Germinal center (tissue), 1 donor: ENCODE measurements around the gene TRIM71.
"Not testable (repeated sequence)": the region's sequence is repeated elsewhere in the genome, so short reads cannot be mapped to it uniquely, and the experiment has no call there.

Experiments
- DNase-seq: peaks from one replicate; pipeline ENCODE4 v3.0.0; 2012; ENCODE audit warnings: mixed read lengths, low spot score

Gene TRIM71

DNA sequence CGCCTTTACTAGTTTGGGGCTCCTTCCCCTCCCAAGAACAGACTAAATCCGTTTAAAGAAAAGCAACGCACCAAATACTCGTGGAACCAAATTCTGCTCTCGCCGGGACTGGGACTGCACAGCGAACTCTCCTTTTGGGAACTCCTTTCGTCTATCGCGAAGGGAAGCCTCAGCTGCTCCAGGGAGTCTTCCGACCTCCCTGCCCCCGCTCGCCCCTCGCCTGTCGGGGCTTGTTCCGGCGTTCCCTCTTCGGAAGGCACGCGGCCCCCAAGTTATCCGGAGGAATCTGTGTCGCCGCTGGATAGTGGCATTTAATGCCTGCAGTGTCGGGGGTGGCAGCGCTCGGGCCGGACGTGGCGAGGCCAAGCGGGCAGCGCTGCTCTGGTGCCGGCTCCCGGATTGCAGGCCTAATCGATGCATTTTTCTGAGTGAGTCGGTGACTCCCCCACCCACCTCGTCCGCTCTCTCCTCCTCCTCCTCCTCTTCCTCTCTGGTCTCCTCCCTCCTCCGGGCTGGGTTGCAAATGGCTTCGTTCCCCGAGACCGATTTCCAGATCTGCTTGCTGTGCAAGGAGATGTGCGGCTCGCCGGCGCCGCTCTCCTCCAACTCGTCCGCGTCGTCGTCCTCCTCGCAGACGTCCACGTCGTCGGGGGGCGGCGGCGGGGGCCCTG is at the start of gene TRIM71:
TRIM71 (plus strand) TSS at position 440 of the 671 bp plus-strand sequence; CDS start at position 524, 84 bp downstream.
- DNase-seq, result no peak

DNA sequence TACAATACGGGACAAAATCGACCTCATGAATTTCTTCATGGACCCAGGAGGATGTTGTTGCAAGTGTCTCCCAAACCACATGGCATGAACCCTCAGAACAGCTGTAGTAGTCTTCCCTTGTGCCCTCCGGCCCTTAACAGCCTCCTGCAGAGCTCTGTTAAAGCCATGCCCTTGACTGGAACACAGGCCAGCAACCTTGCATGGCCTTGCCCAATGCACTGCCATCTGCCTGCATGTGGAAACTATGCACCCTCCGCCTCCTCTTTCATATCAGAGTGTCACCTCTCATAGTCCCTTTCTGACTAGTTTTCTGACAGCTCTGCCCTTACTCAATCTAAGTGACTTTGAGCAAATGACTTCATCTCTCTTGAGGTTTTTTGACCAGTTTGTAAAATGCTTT is 39.4 kb upstream of the TRIM71 start:
- no peak for DNase-seq

DNA sequence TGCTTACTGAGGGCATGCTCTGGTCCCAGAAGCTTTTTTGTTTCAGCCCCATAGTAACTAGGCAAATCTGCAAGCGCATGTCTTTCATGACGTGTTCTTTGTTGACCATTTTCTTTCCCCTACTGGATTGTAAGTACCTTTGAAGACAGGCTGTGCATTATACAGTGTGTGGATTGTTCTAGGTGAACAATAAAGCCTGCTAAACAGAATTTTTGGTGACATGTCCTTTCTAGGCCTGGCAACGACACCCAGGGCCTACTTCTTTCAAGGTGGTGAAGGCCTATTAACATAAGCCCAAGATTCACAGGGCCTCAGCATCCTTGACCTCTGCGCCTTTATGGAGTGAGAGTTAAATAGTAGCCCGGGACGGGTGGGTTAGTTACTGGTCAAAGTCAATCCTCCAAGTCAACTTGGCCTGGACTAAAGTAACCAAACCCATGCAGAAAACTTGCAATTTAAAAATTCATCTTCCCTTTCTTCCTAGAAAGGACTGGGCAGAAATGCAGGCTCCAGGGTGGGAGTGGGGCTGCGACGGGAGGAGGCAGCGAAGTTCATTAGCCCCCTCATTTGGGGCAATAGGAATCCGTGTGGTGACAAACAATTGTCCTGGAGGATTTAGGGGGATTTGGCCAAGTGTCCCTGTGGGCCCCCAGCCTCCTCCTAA is 37.6 kb upstream of the TRIM71 start:
- no peak for DNase-seq

DNA sequence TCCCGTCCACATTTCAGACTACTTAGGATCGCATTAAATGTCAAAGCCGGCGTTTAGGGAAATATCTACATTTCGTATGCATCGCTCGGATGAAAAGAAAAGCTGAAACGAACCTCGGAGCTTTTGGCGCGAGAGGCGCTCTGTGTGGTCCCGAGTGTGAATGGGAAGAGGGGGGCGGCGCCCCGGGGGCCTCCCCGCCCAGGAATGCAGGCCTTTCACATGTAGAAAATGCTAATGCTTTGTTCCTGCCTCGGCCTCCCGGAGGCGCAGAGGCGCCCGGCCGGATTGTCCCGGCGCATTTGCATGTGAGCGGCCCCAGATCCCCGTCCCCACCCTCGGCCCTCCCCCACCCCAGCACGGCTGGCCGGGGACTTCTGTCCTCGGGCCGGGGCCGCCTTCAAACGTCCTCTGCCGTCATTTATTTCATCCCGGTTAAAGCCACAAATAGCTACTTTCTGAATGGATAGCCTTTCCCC is 37.0 kb upstream of the TRIM71 start:
- DNase-seq, result peak; percentile 8

DNA sequence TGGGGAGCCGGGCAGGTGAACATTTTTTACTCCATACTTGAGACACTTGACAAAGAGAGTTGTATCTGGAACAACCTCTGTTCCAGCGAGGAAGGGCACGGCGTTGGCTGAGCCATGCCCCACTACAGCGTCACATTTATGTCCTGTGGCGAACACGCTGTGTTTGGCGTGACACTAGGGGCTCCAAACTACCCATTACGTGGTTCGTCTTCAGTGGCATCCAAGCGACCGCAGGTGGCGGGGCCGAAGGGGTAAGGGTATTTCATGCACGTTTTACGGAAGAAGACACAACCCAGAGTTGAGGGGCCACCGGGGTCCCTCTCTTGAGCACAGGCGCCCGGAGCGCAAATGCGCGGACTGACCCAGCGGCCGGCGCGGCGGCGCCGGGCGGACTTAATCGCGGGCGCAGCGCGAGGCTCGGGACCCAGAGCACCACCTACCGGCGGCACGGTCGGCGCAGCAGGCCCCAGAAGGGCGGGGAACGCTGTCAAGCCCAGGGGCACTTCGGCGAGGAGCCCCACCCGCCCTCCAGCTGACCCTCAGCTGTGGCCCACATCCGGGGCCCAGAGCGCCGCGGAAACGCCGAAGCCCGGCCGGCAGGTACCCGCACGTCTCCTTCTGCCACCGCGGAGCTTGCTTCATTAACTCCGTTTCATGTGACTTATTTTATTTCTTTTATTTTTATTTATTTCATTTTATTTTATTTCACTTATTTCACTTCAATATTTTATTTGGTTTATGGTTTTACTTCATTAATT is 36.4 kb upstream of the TRIM71 start:
- DNase-seq, result peak; percentile 64

DNA sequence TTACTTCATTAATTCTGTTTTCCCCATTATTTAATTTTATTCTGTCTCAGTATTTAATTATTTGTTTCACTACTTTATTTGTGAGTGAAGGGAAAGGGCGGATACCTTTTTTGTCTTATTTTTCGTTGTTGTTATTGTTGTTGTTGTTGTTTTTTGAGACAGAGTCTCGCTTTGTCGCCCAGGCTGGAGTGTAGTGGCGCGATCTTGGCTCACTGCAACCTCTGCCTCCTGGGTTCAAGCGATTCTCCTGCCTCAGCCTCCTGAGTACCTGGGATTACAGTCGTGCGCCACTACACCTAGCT is 35.9 kb upstream of the TRIM71 start:
- not testable (repeated sequence) for DNase-seq

DNA sequence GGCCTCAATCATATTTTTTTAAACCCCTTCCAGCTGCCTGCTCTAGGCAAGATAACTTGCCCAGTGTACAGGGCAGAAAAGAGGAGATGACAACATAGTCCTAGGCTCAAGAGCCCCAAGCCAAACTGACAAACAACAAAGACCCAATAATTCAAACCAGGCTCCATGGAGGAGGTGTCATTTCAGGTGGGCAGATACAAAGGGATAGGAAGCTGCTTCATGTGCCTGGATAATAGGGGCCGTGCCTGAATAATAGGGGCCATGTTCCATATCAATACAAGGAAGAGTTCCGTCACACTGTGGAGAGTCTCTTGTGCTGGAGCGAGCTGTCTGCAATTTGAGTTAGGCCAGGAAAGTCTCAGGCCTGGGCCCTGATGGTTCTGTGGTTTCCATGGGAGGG is 35.4 kb upstream of the TRIM71 start:
- DNase-seq, result no peak

DNA sequence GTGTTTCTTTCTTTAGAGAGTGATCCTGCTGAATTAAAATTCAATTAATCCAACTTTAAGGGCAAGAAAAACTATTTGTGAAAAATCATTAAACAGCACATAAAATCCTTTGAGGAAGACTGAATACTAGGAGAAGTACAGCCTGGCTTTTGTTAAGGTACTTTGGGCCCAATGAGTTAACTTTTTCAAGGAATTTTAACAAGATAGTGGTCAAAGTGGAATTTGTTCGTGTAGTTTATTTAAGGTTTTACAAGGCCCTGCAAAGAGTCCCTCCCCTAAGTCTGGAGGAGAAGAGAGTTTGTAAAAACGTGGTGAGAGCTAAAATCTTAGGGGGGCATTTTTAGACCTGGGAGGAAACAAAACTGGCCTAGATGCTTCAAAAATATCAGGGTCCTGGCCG is 26.0 kb upstream of the TRIM71 start:
- no peak for DNase-seq

DNA sequence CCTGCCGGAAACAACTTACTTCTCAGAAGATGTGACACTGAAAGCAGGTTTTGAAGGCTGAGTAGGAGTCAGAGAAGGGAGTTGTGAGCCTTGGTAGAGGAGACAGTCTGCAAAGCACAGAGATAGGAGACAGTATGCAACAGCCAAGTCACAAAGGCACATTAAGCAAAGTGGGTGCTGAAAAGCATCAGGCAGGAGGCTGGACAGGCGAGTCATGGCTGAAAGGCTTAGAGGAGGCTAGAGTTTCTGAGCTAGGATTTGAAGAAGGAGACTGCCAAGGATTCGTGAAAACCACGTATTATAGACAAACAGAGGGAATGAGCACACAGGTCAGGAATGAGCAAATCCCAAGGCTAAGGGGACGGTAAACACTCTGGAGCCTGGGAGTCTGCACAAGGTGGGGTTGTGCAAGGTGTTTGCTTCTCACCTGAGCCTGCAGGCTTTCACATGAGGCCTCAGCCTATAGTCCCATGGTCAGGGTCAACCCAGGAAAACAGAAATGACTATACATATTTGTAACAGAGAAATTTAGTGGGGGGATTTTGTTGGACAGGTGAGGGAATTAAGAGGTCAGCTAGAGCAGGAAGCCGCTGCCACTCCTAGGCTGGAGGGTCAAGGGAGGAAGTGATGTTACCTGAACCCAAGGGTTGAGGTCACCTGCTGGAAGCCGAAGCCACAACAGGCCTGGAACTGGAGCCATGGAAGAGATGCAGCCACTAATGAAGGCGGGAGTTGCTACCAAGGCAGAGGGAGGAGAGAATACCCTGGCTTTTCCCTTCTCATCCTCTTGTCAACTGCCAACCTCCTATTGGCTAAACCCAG is 23.1 kb upstream of the TRIM71 start:
- no peak for DNase-seq

DNA sequence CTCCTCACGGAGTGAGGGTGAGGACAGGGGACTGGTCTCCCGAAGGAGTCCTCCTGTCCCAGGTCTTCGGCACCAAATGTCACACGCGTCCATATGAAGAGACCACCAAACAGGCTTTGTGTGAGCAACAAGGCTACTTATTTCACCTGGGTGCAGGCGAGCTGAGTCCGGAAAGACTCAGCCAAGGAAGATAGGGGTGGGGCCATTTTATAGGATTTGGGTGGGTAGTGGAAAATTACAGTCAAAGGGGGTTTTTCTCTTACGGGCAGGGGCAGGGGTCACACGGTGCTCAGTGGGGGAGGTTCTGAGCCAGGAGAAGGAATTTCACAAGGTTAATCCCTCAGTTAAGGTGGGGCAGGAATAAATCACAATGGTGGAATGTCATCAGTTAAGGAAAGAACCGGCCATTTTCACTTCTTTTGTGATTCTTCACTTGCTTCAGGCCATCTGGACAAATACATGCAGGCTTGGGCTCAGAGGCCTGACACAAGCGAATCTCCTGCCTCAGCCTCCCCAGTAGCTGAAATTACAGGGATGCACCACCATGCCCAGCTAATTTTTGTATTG is 21.3 kb upstream of the TRIM71 start:
- not testable (repeated sequence) for DNase-seq

DNA sequence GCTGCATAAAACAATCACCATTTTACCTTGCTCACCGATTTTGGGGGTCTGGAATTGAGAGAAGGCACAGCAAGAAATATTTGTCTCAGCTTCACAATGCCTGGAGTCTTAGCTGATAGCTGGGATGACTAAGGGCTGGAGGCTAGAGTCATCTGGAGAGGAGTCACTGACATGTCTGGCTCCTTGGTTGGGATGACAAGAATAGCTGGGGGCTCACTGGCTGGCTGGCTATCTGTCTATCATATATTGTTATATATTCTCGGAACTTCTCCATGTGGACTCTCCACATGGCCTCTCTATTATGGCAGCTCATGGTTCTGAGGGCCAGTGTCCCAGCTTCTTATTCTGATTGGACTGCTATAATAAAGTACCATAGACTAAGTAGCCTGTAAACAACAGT is 20.0 kb upstream of the TRIM71 start:
- DNase-seq, result no peak

DNA sequence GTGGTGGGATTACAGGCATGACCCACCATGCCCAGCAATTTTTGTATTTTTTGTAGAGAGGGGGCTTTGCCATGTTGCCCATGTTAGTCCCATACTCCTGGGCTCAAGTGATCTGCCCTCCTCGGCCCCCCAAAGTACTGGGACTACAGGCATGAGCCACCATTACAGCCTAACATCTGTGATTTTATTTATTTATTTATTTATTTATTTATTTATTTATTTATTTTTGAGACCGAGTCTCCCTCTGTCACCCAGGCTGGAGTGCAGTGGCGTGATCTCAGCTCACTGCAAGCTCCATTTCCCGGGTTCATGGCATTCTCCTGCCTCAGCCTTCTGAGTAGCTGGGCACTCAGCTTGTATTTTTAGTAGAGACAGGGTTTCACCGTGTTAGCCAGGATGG is 16.4 kb upstream of the TRIM71 start:
- DNase-seq, result not testable (repeated sequence)

DNA sequence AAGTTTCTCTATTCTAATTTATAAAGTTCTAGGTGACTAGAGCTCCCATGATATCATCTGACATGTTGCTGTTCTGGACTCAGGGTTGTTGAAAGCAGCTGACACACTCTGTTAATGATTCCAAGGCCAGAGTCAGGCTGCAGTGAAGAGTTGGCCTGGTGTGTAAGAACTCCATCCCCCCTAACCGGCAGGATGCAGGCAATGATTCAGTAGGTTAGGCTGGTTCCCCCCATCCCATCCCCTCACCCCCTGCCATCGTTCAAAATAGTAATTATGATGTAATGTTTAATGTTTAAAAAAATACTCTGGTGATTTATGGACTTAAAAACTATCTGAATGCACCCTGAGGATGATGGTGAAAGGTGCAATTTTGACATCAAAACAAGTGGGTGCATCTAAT is 4.6 kb upstream of the TRIM71 start:
- DNase-seq, result no peak

DNA sequence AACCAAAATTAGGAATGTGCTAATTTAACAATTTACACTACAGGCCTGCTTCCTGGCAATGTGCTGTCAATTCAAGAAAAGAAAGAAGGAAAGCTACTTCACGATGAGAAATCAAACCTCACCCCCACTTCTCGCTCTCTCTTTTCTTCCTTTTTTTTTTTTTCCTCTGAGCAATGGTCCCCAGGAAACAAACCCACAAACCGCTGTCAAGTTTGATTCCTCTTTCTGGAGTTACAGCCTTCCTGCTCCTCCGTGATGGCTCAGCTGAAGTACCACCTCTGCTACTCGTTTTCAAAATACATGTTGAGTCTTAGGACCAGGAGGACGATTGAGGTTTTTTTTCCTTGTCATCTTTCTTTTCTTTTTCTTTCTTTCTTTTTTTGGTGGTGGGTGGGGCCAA is 3.4 kb upstream of the TRIM71 start:
- no peak for DNase-seq

DNA sequence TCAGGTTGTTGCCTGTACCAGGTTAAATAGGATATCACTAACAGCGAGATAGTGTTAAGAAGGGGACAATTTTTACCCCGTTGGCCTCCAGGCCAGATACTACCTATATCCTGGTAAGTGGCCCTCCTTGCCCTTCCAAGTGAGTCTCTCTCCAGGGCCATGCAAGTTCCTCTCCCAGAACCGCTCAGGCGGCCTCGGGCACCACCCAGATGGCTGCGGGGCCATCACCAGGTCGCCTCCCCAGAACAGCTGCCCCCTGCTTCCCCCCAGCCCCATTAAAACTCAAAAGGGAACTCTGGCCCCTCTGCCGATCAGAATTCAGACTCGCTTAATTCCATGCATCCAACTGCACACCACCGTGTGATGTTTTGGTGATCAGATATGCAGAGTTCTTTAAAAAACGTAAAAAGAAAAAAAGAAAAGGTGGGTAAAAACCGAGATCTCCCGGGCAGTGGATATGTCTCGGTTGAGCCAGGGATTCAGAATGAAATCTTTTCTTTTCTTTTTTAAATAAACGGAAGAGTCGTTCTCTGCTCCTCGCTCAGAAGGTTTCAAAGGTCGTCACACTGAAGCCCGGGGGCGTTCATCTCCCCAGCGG is 1.9 kb upstream of the TRIM71 start:
- DNase-seq, result no peak

DNA sequence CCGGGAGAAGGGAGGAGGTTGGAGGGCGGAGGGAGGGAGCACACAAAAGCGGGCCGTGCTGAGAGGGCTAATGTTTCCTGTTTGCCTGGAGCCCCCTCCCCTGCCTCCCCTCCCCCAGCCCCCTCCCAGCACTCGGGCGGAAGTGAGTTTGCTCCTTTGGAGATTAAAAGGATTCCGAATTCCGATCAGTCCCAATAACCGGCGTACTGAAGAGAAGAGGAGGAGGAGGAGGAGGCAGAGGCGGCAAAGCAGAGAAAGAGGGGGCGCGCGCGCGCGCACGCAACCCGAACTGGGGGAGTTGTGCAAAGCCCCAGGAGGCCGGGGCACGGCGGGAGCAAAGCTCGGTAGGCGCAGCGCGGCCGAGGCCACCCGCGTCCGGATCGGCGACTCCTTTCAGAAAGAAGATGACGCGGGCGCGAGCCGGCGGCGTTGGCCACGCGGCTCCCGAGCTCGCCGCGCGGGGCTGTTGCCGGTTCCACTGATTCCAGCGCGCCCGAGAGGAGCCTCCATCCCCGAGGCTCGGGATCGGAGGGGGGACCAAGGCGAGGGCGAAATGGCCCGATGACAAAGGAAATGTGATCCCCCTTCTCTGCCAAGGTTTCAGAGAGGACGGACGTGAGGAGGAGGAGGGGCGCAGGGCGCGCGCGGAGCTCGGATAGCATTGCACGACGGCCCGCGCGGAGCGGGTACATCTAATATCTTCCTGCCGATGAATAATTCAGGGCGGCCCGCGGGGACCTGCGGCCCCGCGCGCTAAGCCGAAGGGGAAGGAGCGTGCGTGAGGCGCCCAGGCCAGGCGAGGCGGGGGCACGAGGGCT is 1.1 kb upstream of the TRIM71 start:
- DNase-seq, result peak; percentile 37

DNA sequence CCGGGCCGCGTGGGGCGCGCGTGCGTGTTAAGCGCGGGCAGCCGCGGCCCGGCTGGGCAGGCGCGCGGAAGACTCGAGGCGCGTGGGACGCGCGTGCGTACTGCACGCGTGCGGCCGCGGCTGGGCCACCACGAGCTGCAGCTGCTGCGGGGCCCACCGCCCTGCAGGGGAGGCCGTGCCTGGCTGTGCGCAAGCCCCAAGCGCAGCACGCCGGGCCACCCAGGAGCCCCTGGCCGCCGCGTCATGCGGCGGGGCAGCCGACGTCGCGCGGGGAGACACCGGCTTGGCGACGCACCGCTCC is 590 bp upstream of the TRIM71 start:
- DNase-seq, result no peak

DNA sequence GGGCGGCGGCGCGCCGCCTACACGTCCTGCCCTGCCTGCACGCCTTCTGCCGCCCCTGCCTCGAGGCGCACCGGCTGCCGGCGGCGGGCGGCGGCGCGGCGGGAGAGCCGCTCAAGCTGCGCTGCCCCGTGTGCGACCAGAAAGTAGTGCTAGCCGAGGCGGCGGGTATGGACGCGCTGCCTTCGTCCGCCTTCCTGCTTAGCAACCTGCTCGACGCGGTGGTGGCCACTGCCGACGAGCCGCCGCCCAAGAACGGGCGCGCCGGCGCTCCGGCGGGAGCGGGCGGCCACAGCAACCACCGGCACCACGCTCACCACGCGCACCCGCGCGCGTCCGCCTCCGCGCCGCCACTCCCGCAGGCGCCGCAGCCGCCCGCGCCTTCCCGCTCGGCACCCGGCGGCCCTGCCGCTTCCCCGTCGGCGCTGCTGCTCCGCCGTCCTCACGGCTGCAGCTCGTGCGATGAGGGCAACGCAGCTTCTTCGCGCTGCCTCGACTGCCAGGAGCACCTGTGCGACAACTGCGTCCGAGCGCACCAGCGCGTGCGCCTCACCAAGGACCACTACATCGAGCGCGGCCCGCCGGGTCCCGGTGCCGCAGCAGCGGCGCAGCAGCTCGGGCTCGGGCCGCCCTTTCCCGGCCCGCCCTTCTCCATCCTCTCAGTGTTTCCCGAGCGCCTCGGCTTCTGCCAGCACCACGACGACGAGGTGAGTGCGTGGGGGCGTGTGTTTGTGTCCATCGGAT is 602 bp downstream of the TRIM71 start:
- no peak for DNase-seq

DNA sequence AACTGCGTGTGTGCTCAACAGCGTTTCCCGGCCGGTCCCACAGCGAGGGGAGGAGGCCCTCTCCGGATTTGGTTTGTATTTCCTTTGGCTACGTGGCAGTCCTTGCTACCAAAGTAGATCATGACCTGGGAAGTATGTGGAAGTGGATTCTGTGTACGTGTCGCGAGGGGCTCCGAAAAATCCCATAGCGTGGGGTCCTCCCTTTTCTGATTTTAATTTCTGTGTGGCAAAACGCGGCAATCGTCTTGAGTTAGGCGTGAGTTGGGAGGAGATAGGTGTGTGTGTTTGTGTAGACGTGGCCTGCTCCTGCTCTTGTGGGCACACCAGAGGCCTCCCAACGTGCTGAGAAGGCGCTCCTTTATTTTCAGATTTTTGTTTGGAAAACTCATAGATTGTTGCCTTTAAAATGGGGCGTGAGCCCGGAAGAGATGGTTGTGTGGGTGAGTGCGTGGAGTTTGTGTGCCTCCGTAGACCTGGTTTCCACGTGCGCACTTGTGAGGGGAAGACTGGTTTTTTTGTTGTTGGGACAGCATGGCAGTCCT is 1.2 kb downstream of the TRIM71 start:
- DNase-seq, result no peak
